Testis (tissue), 2 donors: ENCODE results near the gene SYNE2.

Experiments
- CTCF ChIP-seq, 3 experiments: fragments of 450-650 bp in 2 of 3; fragments of 200-600 bp in 1 of 3; sonication (generic) in 1 of 3; IDR thresholded peaks; one replicate each; pipeline ENCODE4 v1.5.1; 2016 to 2019; ENCODE audit warnings: antibody characterized with exemption in 3 of 3, mild to moderate bottlenecking in 2 of 3, moderate library complexity in 1 of 3
- POLR2A ChIP-seq: fragments of 450-650 bp; IDR thresholded peaks from one replicate; pipeline ENCODE4 v1.6.1; 2017; ENCODE audit warnings: antibody characterized with exemption, mild to moderate bottlenecking, moderate library complexity

- TF ChIP-seq CTCF (IDR thresholded peaks at IDR 0.05): no peak
- TF ChIP-seq POLR2A: no peak
Observed at GRCh38 chr14:64049616-64050381, 197.0 kb downstream of the SYNE2 start.
